ENCODE measurements around the gene UNC13A. TPM values are rescaled to one million over a fixed set of nuclear protein-coding genes. Genes with fewer than 3 reads are reported as not detected.
A peak's percentile ranks its signal among the peaks of the same experiment; 100 is the strongest.
"Not testable (repeated sequence)": the region's sequence is repeated elsewhere in the genome, so short reads cannot be mapped to it uniquely, and the experiment has no call there.

Gene UNC13A
- total RNA-seq, 2 donors from 2014 or later: 0.16 to 0.45 TPM

GRCh38 chr19:17576758-17577456, 111.2 kb downstream of the UNC13A start:
- Mint-ChIP-seq H3K4me1 (peaks cover 4% of the 10 kb centered on the region), H3K9me3 (no peaks in the 10 kb centered on the region), H3K4me3 (no peak overlapping the region), H3K27me3 (no peaks in the 10 kb centered on the region), H3K27ac (no peak overlapping the region), H3K36me3 (ENCODE audit: low read depth) (peaks cover 81% of the 10 kb centered on the region)
- peak; percentile 42 for ATAC-seq (replicated peaks)

GRCh38 chr19:17575871-17576757, 112.0 kb downstream of the UNC13A start:
- peaks cover 82% of the 10 kb centered on the region for H3K36me3 Mint-ChIP-seq (ENCODE audit: low read depth)
- peaks cover 4% of the 10 kb centered on the region for H3K4me1 Mint-ChIP-seq
- H3K27ac Mint-ChIP-seq: no peak overlapping the region
- no peaks in the 10 kb centered on the region for H3K9me3 Mint-ChIP-seq
- H3K27me3 Mint-ChIP-seq: no peaks in the 10 kb centered on the region
- ATAC-seq (replicated peaks): no peak
- no peak overlapping the region for H3K4me3 Mint-ChIP-seq

GRCh38 chr19:17572638-17573037, 115.5 kb downstream of the UNC13A start:
- Mint-ChIP-seq H3K27ac (no peak overlapping the region), H3K27me3 (no peaks in the 10 kb centered on the region), H3K36me3 (ENCODE audit: low read depth) (peaks cover 82% of the 10 kb centered on the region), H3K4me3 (no peak overlapping the region), H3K9me3 (no peaks in the 10 kb centered on the region), H3K4me1 (no peaks in the 10 kb centered on the region)
- ATAC-seq (replicated peaks): no peak

GRCh38 chr19:17570791-17571190, 117.4 kb downstream of the UNC13A start:
- Mint-ChIP-seq H3K36me3 (ENCODE audit: low read depth) (peaks cover 92% of the 10 kb centered on the region), H3K4me3 (no peak overlapping the region), H3K4me1 (no peaks in the 10 kb centered on the region), H3K9me3 (no peaks in the 10 kb centered on the region), H3K27ac (no peak overlapping the region), H3K27me3 (no peaks in the 10 kb centered on the region)
- no peak for ATAC-seq (replicated peaks)

GRCh38 chr19:17570291-17570690, 117.9 kb downstream of the UNC13A start:
- not testable (repeated sequence) for H3K27me3 Mint-ChIP-seq; H3K4me3 Mint-ChIP-seq; ATAC-seq (replicated peaks); H3K27ac Mint-ChIP-seq; H3K4me1 Mint-ChIP-seq; H3K9me3 Mint-ChIP-seq
- peaks cover 92% of the 10 kb centered on the region for H3K36me3 Mint-ChIP-seq (ENCODE audit: low read depth)

- no peak overlapping the region for H3K27ac Mint-ChIP-seq
- H3K4me3 Mint-ChIP-seq: no peak overlapping the region
- ATAC-seq (replicated peaks): no peak
- peaks cover 94% of the 10 kb centered on the region for H3K36me3 Mint-ChIP-seq (ENCODE audit: low read depth)
- H3K4me1 Mint-ChIP-seq: no peaks in the 10 kb centered on the region
- no peaks in the 10 kb centered on the region for H3K27me3 Mint-ChIP-seq
- H3K9me3 Mint-ChIP-seq: no peaks in the 10 kb centered on the region
These were observed 120.2 kb downstream of the UNC13A start for GRCh38 chr19:17567940-17568339.

- Mint-ChIP-seq H3K36me3 (ENCODE audit: low read depth) (peaks cover 94% of the 10 kb centered on the region), H3K27ac (no peak overlapping the region), H3K27me3 (no peaks in the 10 kb centered on the region), H3K9me3 (no peaks in the 10 kb centered on the region), H3K4me1 (no peaks in the 10 kb centered on the region), H3K4me3 (no peak overlapping the region)
- ATAC-seq (replicated peaks): no peak
These were observed 122.5 kb downstream of the UNC13A start for GRCh38 chr19:17565611-17566010.

- no peak for ATAC-seq (replicated peaks)
- H3K27me3 Mint-ChIP-seq: no peaks in the 10 kb centered on the region
- no peak overlapping the region for H3K27ac Mint-ChIP-seq
- H3K9me3 Mint-ChIP-seq: no peaks in the 10 kb centered on the region
- H3K4me3 Mint-ChIP-seq: no peak overlapping the region
- H3K4me1 Mint-ChIP-seq: peaks cover 5% of the 10 kb centered on the region
- peaks cover 94% of the 10 kb centered on the region for H3K36me3 Mint-ChIP-seq (ENCODE audit: low read depth)
These were observed 123.4 kb downstream of the UNC13A start for GRCh38 chr19:17564781-17565180.

- Mint-ChIP-seq H3K4me3 (no peak overlapping the region), H3K27me3 (no peaks in the 10 kb centered on the region), H3K27ac (no peak overlapping the region), H3K4me1 (peaks cover 6% of the 10 kb centered on the region), H3K9me3 (no peaks in the 10 kb centered on the region), H3K36me3 (ENCODE audit: low read depth) (peaks cover 87% of the 10 kb centered on the region)
- ATAC-seq (replicated peaks): no peak
These were observed 125.6 kb downstream of the UNC13A start for GRCh38 chr19:17562561-17562960.

- no peak for ATAC-seq (replicated peaks)
- H3K27me3 Mint-ChIP-seq: no peaks in the 10 kb centered on the region
- no peaks in the 10 kb centered on the region for H3K9me3 Mint-ChIP-seq
- no peak overlapping the region for H3K4me3 Mint-ChIP-seq
- H3K36me3 Mint-ChIP-seq (ENCODE audit: low read depth): peaks cover 87% of the 10 kb centered on the region
- no peak overlapping the region for H3K27ac Mint-ChIP-seq
- H3K4me1 Mint-ChIP-seq: peaks cover 6% of the 10 kb centered on the region
These were observed 126.1 kb downstream of the UNC13A start for GRCh38 chr19:17562097-17562496.

GRCh38 chr19:17560205-17560595, 128.0 kb downstream of the UNC13A start:
- H3K36me3 Mint-ChIP-seq (ENCODE audit: low read depth): peaks cover 77% of the 10 kb centered on the region
- no peak overlapping the region for H3K4me3 Mint-ChIP-seq
- no peak for ATAC-seq (replicated peaks)
- H3K9me3 Mint-ChIP-seq: no peaks in the 10 kb centered on the region
- peaks cover 6% of the 10 kb centered on the region for H3K4me1 Mint-ChIP-seq
- H3K27ac Mint-ChIP-seq: no peak overlapping the region
- no peaks in the 10 kb centered on the region for H3K27me3 Mint-ChIP-seq

- no peak for ATAC-seq (replicated peaks)
- no peaks in the 10 kb centered on the region for H3K9me3 Mint-ChIP-seq
- H3K4me3 Mint-ChIP-seq: peak overlapping the region; percentile 85
These were observed 130.7 kb downstream of the UNC13A start for GRCh38 chr19:17557466-17557865.

GRCh38 chr19:17556995-17557394, 131.2 kb downstream of the UNC13A start:
- Mint-ChIP-seq H3K27ac (peak overlapping the region; percentile 68), H3K9me3 (no peaks in the 10 kb centered on the region), H3K4me3 (peak overlapping the region; percentile 85), H3K4me1 (peaks cover 6% of the 10 kb centered on the region), H3K27me3 (no peaks in the 10 kb centered on the region), H3K36me3 (ENCODE audit: low read depth) (peaks cover 49% of the 10 kb centered on the region)
- ATAC-seq (replicated peaks): no peak

More at GRCh38 chr19:17557466-17557865, 130.7 kb downstream of the UNC13A start:
- Mint-ChIP-seq H3K27me3 (no peaks in the 10 kb centered on the region), H3K4me1 (peaks cover 6% of the 10 kb centered on the region), H3K27ac (no peak overlapping the region), H3K36me3 (ENCODE audit: low read depth) (peaks cover 54% of the 10 kb centered on the region)

GRCh38 chr19:17555929-17556813, 132.0 kb downstream of the UNC13A start:
- H3K36me3 Mint-ChIP-seq (ENCODE audit: low read depth): peaks cover 41% of the 10 kb centered on the region
- H3K4me3 Mint-ChIP-seq: peak overlapping the region; percentile 85
- H3K4me1 Mint-ChIP-seq: peaks cover 6% of the 10 kb centered on the region
- no peaks in the 10 kb centered on the region for H3K27me3 Mint-ChIP-seq
- ATAC-seq (replicated peaks): peak; percentile 0
- peak overlapping the region; percentile 68 for H3K27ac Mint-ChIP-seq
- no peaks in the 10 kb centered on the region for H3K9me3 Mint-ChIP-seq

Measured in activated T-helper 17 cell treated with anti-CD3 and anti-CD28 coated beads, Interleukin-2, amount 50 U/mL, for 72 hours (primary cell).